Small intestine (tissue), 7 donors: Measurements from ENCODE around the gene KRTAP20-2. TPM values are rescaled to one million over a fixed set of nuclear protein-coding genes. Genes with fewer than 3 reads are reported as not detected.

Source experiments
- DNase-seq, 2 donors: peaks; one replicate each; pipeline versions ENCODE4 v3.0.0 to v3.0.0-alpha.2; 2013
- FAIRE-seq: peaks from 2 replicates; lab custom pipeline; 2012; peaks lifted over from hg19 to GRCh38; lab: Jason Lieb, UNC
- H3K27ac ChIP-seq, 3 donors: one replicate each; pipeline ENCODE4 v1.5.1; 2013; ENCODE audit warnings: low read length in 2 of 3, mild to moderate bottlenecking in 2 of 3, control low read depth in 1 of 3, inconsistent platforms in 1 of 3, low read depth in 1 of 3, moderate library complexity in 1 of 3
- H3K27me3 ChIP-seq, 3 donors: one replicate each; pipeline ENCODE4 v1.6.1; 2013; ENCODE audit warnings: low read length in 3 of 3, inconsistent platforms in 1 of 3; ENCODE audit not compliant: control insufficient read depth in 3 of 3, insufficient read depth in 3 of 3
- H3K36me3 ChIP-seq, 3 donors: one replicate each; pipeline ENCODE4 v1.6.1; 2013; ENCODE audit warnings: low read length in 3 of 3, inconsistent platforms in 1 of 3, low read depth in 1 of 3, mild to moderate bottlenecking in 1 of 3, moderate library complexity in 1 of 3; ENCODE audit not compliant: control insufficient read depth in 3 of 3, insufficient read depth in 2 of 3
- H3K4me1 ChIP-seq, 3 donors: one replicate each; pipeline ENCODE4 v1.6.1; 2013; ENCODE audit warnings: low read length in 2 of 3, inconsistent platforms in 1 of 3, low read depth in 1 of 3, mild to moderate bottlenecking in 1 of 3, moderate library complexity in 1 of 3; ENCODE audit not compliant: control insufficient read depth in 3 of 3, insufficient read depth in 2 of 3
- H3K4me3 ChIP-seq, 3 donors: one replicate each; pipeline ENCODE4 v1.5.1; 2013; ENCODE audit warnings: low read length in 3 of 3, control low read depth in 1 of 3, inconsistent platforms in 1 of 3, low read depth in 1 of 3, mild to moderate bottlenecking in 1 of 3, moderate library complexity in 1 of 3
- H3K9me3 ChIP-seq, 2 donors: one replicate each; pipeline ENCODE4 v1.6.1; 2013; ENCODE audit warnings: low read depth in 1 of 2, low read length in 1 of 2; ENCODE audit not compliant: control insufficient read depth in 2 of 2, insufficient read depth in 1 of 2
- WGBS, 3 donors: extraction: QIAGEN DNeasy Blood & Tissue Kit; methylation state at CpG; one replicate each; pipeline ENCODE4 v1.1.7; 2013; 5-methylcytosine and 5-hydroxymethylcytosine counted together
- polyA plus RNA-seq, 4 donors: library from polyadenylated mRNA; stranded (reverse) in 3 of 4; unstranded in 1 of 4; fragments of 200-250 nt in 3 of 4; fragments of 120-200 nt in 1 of 4; gene quantifications; one replicate each; pipeline versions ENCODE4 v1.2.1 to v1.2.3, GENCODE V29; 2013
- donor health status: healthy with polysubstance abuse.
- donor health status: control.
- donor health status: control.
- donor health status: Bipolar disorder and iron deficiency.
- donor health status: healthy.

KRTAP20-2 gene
- polyA plus RNA-seq, 4 donors, result not detected

DNA sequence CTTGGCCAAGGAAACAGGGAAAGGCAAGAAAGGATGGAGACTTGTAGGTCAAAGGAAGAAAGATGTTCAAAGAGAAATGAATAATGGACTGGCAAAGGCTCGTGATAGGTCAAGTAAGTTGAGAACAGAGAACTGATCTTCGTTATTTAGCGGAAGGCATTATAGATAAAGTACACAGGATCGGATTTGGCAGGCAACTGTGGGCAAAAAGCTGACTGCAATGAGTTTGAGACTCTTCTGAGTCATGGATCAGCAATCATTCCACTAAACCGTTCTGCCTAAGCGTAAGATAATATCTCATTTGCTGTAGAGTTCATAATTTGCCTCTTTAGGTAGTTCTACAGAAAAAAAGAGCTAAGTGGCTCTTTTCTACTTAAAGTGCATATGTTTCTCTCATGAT is 49.5 kb downstream of the KRTAP20-2 start:
- H3K36me3 ChIP-seq, result no peaks in the 10 kb centered on the region
- no peak overlapping the region for H3K27ac ChIP-seq
- H3K4me1 ChIP-seq, result no peaks in the 10 kb centered on the region
- no peaks in the 10 kb centered on the region for H3K9me3 ChIP-seq
- no peak for DNase-seq
- FAIRE-seq, result no peak
- H3K4me3 ChIP-seq, result no peak overlapping the region
- 74 to 81% (median 79%) methylated on average over 6 of the region's 6 CpGs for WGBS, 3 donors
- no peaks in the 10 kb centered on the region for H3K27me3 ChIP-seq

Other genes with a start within 250 kb of the KRTAP20-2 start
- not detected for gene KRTAP13-1, start 239.2 kb upstream of the KRTAP20-2 start, polyA plus RNA-seq
- gene KRTAP13-3, start 209.3 kb upstream of the KRTAP20-2 start, polyA plus RNA-seq, result not detected
- gene KRTAP13-4, start 205.0 kb upstream of the KRTAP20-2 start, polyA plus RNA-seq, result not detected
- gene KRTAP15-1, start 194.9 kb upstream of the KRTAP20-2 start, polyA plus RNA-seq, result not detected
- gene KRTAP19-1, start 154.8 kb upstream of the KRTAP20-2 start, polyA plus RNA-seq, result not detected
- gene KRTAP19-2, start 147.8 kb upstream of the KRTAP20-2 start, polyA plus RNA-seq, result not detected
- gene KRTAP19-3, start 143.2 kb upstream of the KRTAP20-2 start, polyA plus RNA-seq, result not detected
- not detected for gene KRTAP19-4, start 138.0 kb upstream of the KRTAP20-2 start, polyA plus RNA-seq
- gene KRTAP19-5, start 133.1 kb upstream of the KRTAP20-2 start, polyA plus RNA-seq, result not detected
- gene KRTAP19-6, start 93.3 kb upstream of the KRTAP20-2 start, polyA plus RNA-seq, result not detected
- not detected for gene KRTAP19-7, start 73.9 kb upstream of the KRTAP20-2 start, polyA plus RNA-seq
- gene KRTAP22-2, start 44.8 kb upstream of the KRTAP20-2 start, polyA plus RNA-seq, result not detected
- gene KRTAP6-3, start 42.8 kb upstream of the KRTAP20-2 start, polyA plus RNA-seq, result not detected
- not detected for gene KRTAP6-2, start 36.3 kb upstream of the KRTAP20-2 start, polyA plus RNA-seq
- not detected for gene KRTAP22-1, start 34.1 kb upstream of the KRTAP20-2 start, polyA plus RNA-seq
- not detected for gene KRTAP6-1, start 21.3 kb upstream of the KRTAP20-2 start, polyA plus RNA-seq
- not detected for gene KRTAP20-1, start 18.8 kb upstream of the KRTAP20-2 start, polyA plus RNA-seq
- not detected for gene KRTAP20-4, start 14.6 kb upstream of the KRTAP20-2 start, polyA plus RNA-seq
- not detected for gene KRTAP20-3, start 7.7 kb downstream of the KRTAP20-2 start, polyA plus RNA-seq
- gene KRTAP21-3, start 83.6 kb downstream of the KRTAP20-2 start, polyA plus RNA-seq, result not detected
- not detected for gene KRTAP21-2, start 112.1 kb downstream of the KRTAP20-2 start, polyA plus RNA-seq
- gene KRTAP21-1, start 120.2 kb downstream of the KRTAP20-2 start, polyA plus RNA-seq, result not detected
- gene KRTAP8-1, start 178.1 kb downstream of the KRTAP20-2 start, polyA plus RNA-seq, result not detected
- not detected for gene KRTAP7-1, start 194.6 kb downstream of the KRTAP20-2 start, polyA plus RNA-seq
- not detected for gene KRTAP11-1, start 246.4 kb downstream of the KRTAP20-2 start, polyA plus RNA-seq